GM06990 (cell line): ENCODE results near the gene ITGA6.

Source experiments
- DNase-seq: peaks from one replicate; pipeline ENCODE4 v3.0.0-alpha.2; 2011; ENCODE audit not compliant: insufficient read length; ENCODE audit errors: extremely low read depth
- H3K27me3 ChIP-seq: replicated peaks from 2 replicates; pipeline ENCODE4 v1.6.0; 2011; ENCODE audit warnings: low read length; ENCODE audit not compliant: control insufficient read depth, insufficient read depth
- H3K36me3 ChIP-seq: 2 replicates; pipeline ENCODE4 v1.5.1; 2011; ENCODE audit warnings: low read length; ENCODE audit not compliant: control insufficient read depth, insufficient read depth
- H3K4me3 ChIP-seq: replicated peaks from 2 replicates; pipeline ENCODE4 v1.5.1; 2011; ENCODE audit warnings: low read depth, mild to moderate bottlenecking, control low read depth, low read length
- CTCF ChIP-seq: IDR thresholded peaks from 2 replicates; pipeline ENCODE4 v1.5.1; 2011; ENCODE audit warnings: low read length, control low read depth, mild to moderate bottlenecking, inconsistent platforms; ENCODE audit not compliant: insufficient read depth, poor library complexity, severe bottlenecking

Gene ITGA6

GRCh38 chr2:172461591-172462372 is 34.4 kb downstream of the ITGA6 start:
- H3K36me3 ChIP-seq, result no peaks in the 10 kb centered on the region
- H3K4me3 ChIP-seq, result no peak overlapping the region
- H3K27me3 ChIP-seq, result peaks cover 1% of the 10 kb centered on the region
- peak; percentile 59 for DNase-seq
- TF ChIP-seq CTCF, result peak; percentile 95

GRCh38 chr2:172462373-172462848 is 35.0 kb downstream of the ITGA6 start:
- H3K27me3 ChIP-seq, result peaks cover 1% of the 10 kb centered on the region

GRCh38 chr2:172462849-172463381 is 35.5 kb downstream of the ITGA6 start:
- DNase-seq, result peak; percentile 6
- no peaks in the 10 kb centered on the region for H3K36me3 ChIP-seq
- H3K4me3 ChIP-seq, result no peak overlapping the region
- TF ChIP-seq CTCF, result no peak
- peaks cover 1% of the 10 kb centered on the region for H3K27me3 ChIP-seq

More at GRCh38 chr2:172462373-172462848, 35.0 kb downstream of the ITGA6 start:
- TF ChIP-seq CTCF, result no peak
- no peak for DNase-seq
- H3K4me3 ChIP-seq, result no peak overlapping the region
- H3K36me3 ChIP-seq, result no peaks in the 10 kb centered on the region

- DNase-seq, result no peak
- TF ChIP-seq CTCF, result no peak
- no peak overlapping the region for H3K4me3 ChIP-seq
- H3K27me3 ChIP-seq, result peaks cover 1% of the 10 kb centered on the region
- H3K36me3 ChIP-seq, result no peaks in the 10 kb centered on the region
Measured at GRCh38 chr2:172464400-172465129, 37.2 kb downstream of the ITGA6 start.

- peaks cover 1% of the 10 kb centered on the region for H3K27me3 ChIP-seq
- no peak overlapping the region for H3K4me3 ChIP-seq
- TF ChIP-seq CTCF, result peak; percentile 85
- no peaks in the 10 kb centered on the region for H3K36me3 ChIP-seq
- DNase-seq, result no peak
Measured at GRCh38 chr2:172465417-172466334, 38.3 kb downstream of the ITGA6 start.
